SK-N-DZ (cell line): ENCODE measurements around the gene TAPBPL.

Source experiments
- DNase-seq: peaks from one replicate; pipeline ENCODE4 v3.0.0-alpha.2; 2015; ENCODE audit warnings: low spot score

Gene TAPBPL

GRCh38 chr12:6435961-6436715, 15.7 kb upstream of the TAPBPL start:
- no peak for DNase-seq

GRCh38 chr12:6437586-6437985, 14.3 kb upstream of the TAPBPL start:
- DNase-seq, result no peak

GRCh38 chr12:6438345-6438744, 13.5 kb upstream of the TAPBPL start:
- DNase-seq, result no peak

GRCh38 chr12:6440391-6440790, 11.5 kb upstream of the TAPBPL start:
- no peak for DNase-seq

- DNase-seq, result no peak
These were observed 9.0 kb upstream of the TAPBPL start for GRCh38 chr12:6442836-6443235.

- no peak for DNase-seq
These were observed 8.4 kb upstream of the TAPBPL start for GRCh38 chr12:6443361-6443983.

GRCh38 chr12:6444031-6444430, 7.8 kb upstream of the TAPBPL start:
- DNase-seq, result no peak

GRCh38 chr12:6444704-6445688, 6.8 kb upstream of the TAPBPL start, which contains the start of gene CD27:
Gene CD27, plus strand, starts transcription at chr12:6444955. Its CDS starts 141 bp downstream, at chr12:6445096.
- no peak for DNase-seq

- no peak for DNase-seq
These were observed 1.6 kb upstream of the TAPBPL start for GRCh38 chr12:6450091-6450868.

- DNase-seq, result no peak
These were observed 934 bp upstream of the TAPBPL start for GRCh38 chr12:6450869-6451347.

GRCh38 chr12:6452245-6452943, 552 bp downstream of the TAPBPL start:
- no peak for DNase-seq

- DNase-seq, result no peak
These were observed 1.2 kb downstream of the TAPBPL start for GRCh38 chr12:6452944-6453630.

- no peak for DNase-seq
These were observed 5.5 kb downstream of the TAPBPL start for GRCh38 chr12:6457220-6457945.

GRCh38 chr12:6458281-6459003, 6.6 kb downstream of the TAPBPL start:
- no peak for DNase-seq

- DNase-seq, result no peak
These were observed 7.1 kb downstream of the TAPBPL start for GRCh38 chr12:6459004-6459337.

- no peak for DNase-seq
These were observed 9.0 kb downstream of the TAPBPL start for GRCh38 chr12:6460751-6461371.

- no peak for DNase-seq
These were observed 9.8 kb downstream of the TAPBPL start for GRCh38 chr12:6461401-6462233.
